HEK293 (cell line): ENCODE results near the gene NISCH.

ENCODE experiments used
- CTCF ChIA-PET: fragments of 350-600 bp; formaldehyde crosslinking; extraction: SDS; loops from one replicate; lab custom pipeline; 2021; ENCODE audit warnings: antibody characterized with exemption; lab: Yijun Ruan, JAX
- POLR2A ChIA-PET: fragments of 300-600 bp; formaldehyde crosslinking; extraction: SDS; loops from one replicate; lab custom pipeline; 2020; ENCODE audit warnings: antibody characterized with exemption, inconsistent platforms; lab: Yijun Ruan, JAX
- H3K27ac ChIP-seq: fragments of 200-500 bp; sonication (Bioruptor generic); 2 replicates; pipeline ENCODE4 v1.5.1; 2014; ENCODE audit warnings: low read depth, low read length, control low read depth, inconsistent platforms; ENCODE audit errors: extremely low read depth
- H3K36me3 ChIP-seq, 2 experiments: fragments of 200-500 bp in 1 of 2; sonication (Bioruptor generic) in 1 of 2; 1 replicate in 1 of 2; 2 replicates in 1 of 2; pipeline ENCODE4 v1.5.1; 2014 to 2017; ENCODE audit warnings: inconsistent platforms in 2 of 2, low read length in 2 of 2; ENCODE audit not compliant: control insufficient read depth in 2 of 2, insufficient read depth in 1 of 2
- H3K4me1 ChIP-seq: fragments of 200-500 bp; sonication (Bioruptor generic); 2 replicates; pipeline ENCODE4 v1.5.1; 2014; ENCODE audit warnings: mild to moderate bottlenecking, low read length, inconsistent platforms; ENCODE audit not compliant: control insufficient read depth, insufficient read depth
- H3K4me3 ChIP-seq: 2 replicates; pipeline ENCODE4 v1.5.1; 2011; ENCODE audit warnings: low read depth, mild to moderate bottlenecking, control low read depth, low read length, moderate library complexity
- H3K9me3 ChIP-seq: fragments of 200-500 bp; sonication (Bioruptor generic); 2 replicates; pipeline ENCODE4 v1.5.1; 2014; ENCODE audit warnings: low read depth, low read length, inconsistent platforms; ENCODE audit not compliant: control insufficient read depth, insufficient read depth
- AEBP2 ChIP-seq: fragments of 450-650 bp; formaldehyde crosslinking; IDR thresholded peaks from 2 replicates; pipeline ENCODE4 v1.5.1; 2016; ENCODE audit warnings: missing biosample characterization, missing genetic modification characterization, borderline replicate concordance
- BCL11B ChIP-seq: fragments of 450-650 bp; formaldehyde crosslinking; IDR thresholded peaks from 2 replicates; pipeline ENCODE4 v1.5.1; 2016; ENCODE audit warnings: low read depth, missing biosample characterization, missing genetic modification characterization
- CTCF ChIP-seq: fragments of 450-650 bp; formaldehyde crosslinking; IDR thresholded peaks from 2 replicates; pipeline ENCODE4 v1.5.1; 2016; ENCODE audit warnings: missing biosample characterization, missing genetic modification characterization
- FEZF1 ChIP-seq: fragments of 450-650 bp; formaldehyde crosslinking; IDR thresholded peaks from 2 replicates; pipeline ENCODE4 v1.5.1; 2016; ENCODE audit warnings: missing biosample characterization, missing genetic modification characterization
- KLF1 ChIP-seq: fragments of 450-650 bp; formaldehyde crosslinking; IDR thresholded peaks from 2 replicates; pipeline ENCODE4 v1.5.1; 2016; ENCODE audit warnings: missing biosample characterization, missing genetic modification characterization
- RBAK ChIP-seq: fragments of 450-650 bp; formaldehyde crosslinking; IDR thresholded peaks from 2 replicates; pipeline ENCODE4 v1.5.1; 2016; ENCODE audit warnings: missing biosample characterization, missing genetic modification characterization
- REST ChIP-seq: fragments of 450-650 bp; formaldehyde crosslinking; IDR thresholded peaks from 2 replicates; pipeline ENCODE4 v1.5.1; 2016; ENCODE audit warnings: missing biosample characterization, missing genetic modification characterization
- SP2 ChIP-seq: fragments of 450-650 bp; formaldehyde crosslinking; IDR thresholded peaks from 2 replicates; pipeline ENCODE4 v1.5.1; 2016; ENCODE audit warnings: missing biosample characterization, missing genetic modification characterization
- SP3 ChIP-seq: fragments of 450-650 bp; formaldehyde crosslinking; IDR thresholded peaks from 2 replicates; pipeline ENCODE4 v1.5.1; 2016; ENCODE audit warnings: missing biosample characterization, missing genetic modification characterization
- SP7 ChIP-seq: fragments of 450-650 bp; formaldehyde crosslinking; IDR thresholded peaks from 2 replicates; pipeline ENCODE4 v1.5.1; 2016; ENCODE audit warnings: missing biosample characterization, missing genetic modification characterization
- YY1 ChIP-seq: fragments of 450-650 bp; formaldehyde crosslinking; IDR thresholded peaks from 2 replicates; pipeline ENCODE4 v1.5.1; 2018; ENCODE audit warnings: missing biosample characterization, missing genetic modification characterization
- ZIC2 ChIP-seq: fragments of 450-650 bp; formaldehyde crosslinking; IDR thresholded peaks from 2 replicates; pipeline ENCODE4 v1.5.1; 2016; ENCODE audit warnings: missing biosample characterization, missing genetic modification characterization
- ZNF155 ChIP-seq: fragments of 450-650 bp; formaldehyde crosslinking; IDR thresholded peaks from 2 replicates; pipeline ENCODE4 v1.5.1; 2016; ENCODE audit warnings: missing biosample characterization, missing genetic modification characterization
- ZNF202 ChIP-seq: fragments of 450-650 bp; formaldehyde crosslinking; IDR thresholded peaks from 2 replicates; pipeline ENCODE4 v1.5.1; 2016; ENCODE audit warnings: missing biosample characterization, missing genetic modification characterization, borderline replicate concordance
- ZNF214 ChIP-seq: fragments of 450-650 bp; formaldehyde crosslinking; IDR thresholded peaks from 2 replicates; pipeline ENCODE4 v1.5.1; 2017; ENCODE audit warnings: missing biosample characterization, mild to moderate bottlenecking, missing genetic modification characterization, borderline replicate concordance
- ZNF341 ChIP-seq: fragments of 450-650 bp; formaldehyde crosslinking; IDR thresholded peaks from 2 replicates; pipeline ENCODE4; 2016; ENCODE audit warnings: low read depth, missing biosample characterization, missing genetic modification characterization
- ZNF37A ChIP-seq: fragments of 450-650 bp; IDR thresholded peaks from 2 replicates; pipeline ENCODE4 v1.5.1; 2018; ENCODE audit warnings: missing biosample characterization, missing genetic modification characterization
- ZNF416 ChIP-seq: fragments of 450-650 bp; formaldehyde crosslinking; IDR thresholded peaks from 2 replicates; pipeline ENCODE4 v1.5.1; 2016; ENCODE audit warnings: missing biosample characterization, missing genetic modification characterization
- ZNF513 ChIP-seq: fragments of 450-650 bp; IDR thresholded peaks from 2 replicates; pipeline ENCODE4 v1.5.1; 2018; ENCODE audit warnings: missing biosample characterization, missing genetic modification characterization
- ZNF549 ChIP-seq: fragments of 450-650 bp; IDR thresholded peaks from 2 replicates; pipeline ENCODE4 v1.5.1; 2018; ENCODE audit warnings: missing biosample characterization, missing genetic modification characterization, mild to moderate bottlenecking, inconsistent platforms, moderate library complexity
- ZNF561 ChIP-seq: fragments of 450-650 bp; IDR thresholded peaks from 2 replicates; pipeline ENCODE4 v1.5.1; 2018; ENCODE audit warnings: missing biosample characterization, missing genetic modification characterization, borderline replicate concordance
- ZNF692 ChIP-seq: fragments of 450-650 bp; formaldehyde crosslinking; IDR thresholded peaks from 2 replicates; pipeline ENCODE4 v1.5.1; 2016; ENCODE audit warnings: missing biosample characterization, missing genetic modification characterization
- ZNF707 ChIP-seq: fragments of 450-650 bp; formaldehyde crosslinking; IDR thresholded peaks from 2 replicates; pipeline ENCODE4 v1.5.1; 2016; ENCODE audit warnings: missing biosample characterization, missing genetic modification characterization

The NISCH gene

GRCh38 chr3:52518723-52519444, 63.5 kb downstream of the NISCH start (continued):
- TF ChIP-seq AEBP2 (no peak), KLF1 (tag by site-specific recombination) (peak; percentile 89), SP2 (peak; percentile 21), ZNF202 (no peak), SP3 (tag by site-specific recombination) (0 out of 2 replicates have a peak, but pooled peaks have one; percentile 23), ZNF513 (no peak), ZNF341 (no peak), ZNF692 (tag by site-specific recombination) (no peak), ZIC2 (tag by site-specific recombination) (no peak), SP7 (tag by site-specific recombination) (no peak), ZNF416 (tag by site-specific recombination) (no peak)

- H3K36me3 ChIP-seq: peaks cover 0 to 13% of the 10 kb centered on the region in 2 experiments; a peak in 1 of 3 replicates
- CTCF ChIA-PET: no interaction called here
- TF ChIP-seq YY1 (tag by site-specific recombination): no peak
- no peak for TF ChIP-seq ZNF513
- TF ChIP-seq ZNF214: no peak
- TF ChIP-seq REST (tag by site-specific recombination): no peak
- TF ChIP-seq BCL11B (tag by site-specific recombination): no peak
- no peak for TF ChIP-seq ZNF707 (tag by site-specific recombination)
- TF ChIP-seq ZNF561: no peak
- TF ChIP-seq FEZF1 (tag by site-specific recombination): no peak
- TF ChIP-seq ZNF155: no peak
- no peak for TF ChIP-seq ZNF549
- TF ChIP-seq ZNF37A (tag by site-specific recombination): no peak
- no peak for TF ChIP-seq SP2
- no peak for TF ChIP-seq CTCF
- no peak for TF ChIP-seq RBAK (tag by site-specific recombination)
Observed at GRCh38 chr3:52519445-52520140, 64.2 kb downstream of the NISCH start.

More at GRCh38 chr3:52519445-52520140, 64.2 kb downstream of the NISCH start:
- Histone ChIP-seq H3K27ac (no peak overlapping the region), H3K4me3 (no peak overlapping the region), H3K9me3 (no peaks in the 10 kb centered on the region), H3K4me1 (no peaks in the 10 kb centered on the region)
- POLR2A ChIA-PET: no interaction called here
